H1 (cell line): Measurements from ENCODE around the gene CLTCL1. TPM values are rescaled to one million over a fixed set of nuclear protein-coding genes. Genes with fewer than 3 reads are reported as not detected.
"Not testable (repeated sequence)": the region's sequence is repeated elsewhere in the genome, so short reads cannot be mapped to it uniquely, and the experiment has no call there.

Experiments used
- CTCF ChIA-PET: fragments of 300-600 bp; sonication (Branson Sonifier 250); formaldehyde crosslinking; loops from one replicate; lab custom pipeline; 2021; ENCODE audit not compliant: partially characterized antibody; lab: Charles Lee
- POLR2A ChIA-PET: fragments of 300-600 bp; sonication (Branson Sonifier 250); formaldehyde crosslinking; loops from one replicate; lab custom pipeline; 2021; ENCODE audit warnings: inconsistent platforms; ENCODE audit not compliant: partially characterized antibody; lab: Charles Lee
- DNase-seq, 2 experiments: peaks; one replicate each; pipeline versions ENCODE4 v3.0.0 to v3.0.0-alpha.2; 2010 to 2022; ENCODE audit warnings: low spot score in 2 of 2, low read depth in 1 of 2, mixed read lengths in 1 of 2
- FAIRE-seq: peaks from 2 replicates; lab custom pipeline; 2011; peaks lifted over from hg19 to GRCh38; lab: Jason Lieb, UNC
- H2AFZ ChIP-seq: 2 replicates; pipeline ENCODE4 v1.8.1; 2012; ENCODE audit warnings: low read length, inconsistent platforms
- H2AK5ac ChIP-seq: 2 replicates; pipeline ENCODE4 v1.6.1; 2013; ENCODE audit warnings: low read depth, low read length
- H2BK120ac ChIP-seq: replicated peaks from 2 replicates; pipeline ENCODE3; 2013; ENCODE audit warnings: low read depth, low read length, inconsistent platforms
- H2BK12ac ChIP-seq: 2 replicates; pipeline ENCODE4 v1.6.1; 2013; ENCODE audit warnings: low read depth, low read length
- H2BK15ac ChIP-seq: 2 replicates; pipeline ENCODE4 v1.6.1; 2013; ENCODE audit warnings: low read length
- H2BK20ac ChIP-seq: 2 replicates; pipeline ENCODE4 v1.6.1; 2013; ENCODE audit warnings: low read length
- H2BK5ac ChIP-seq: 2 replicates; pipeline ENCODE4 v1.6.1; 2013; ENCODE audit warnings: low read depth, low read length
- H3K14ac ChIP-seq: 2 replicates; pipeline ENCODE4 v1.6.1; 2013; ENCODE audit warnings: inconsistent platforms; ENCODE audit not compliant: insufficient read length
- H3K18ac ChIP-seq: 2 replicates; pipeline ENCODE4 v1.6.1; 2013; ENCODE audit warnings: low read length; ENCODE audit errors: extremely low read depth
- H3K23ac ChIP-seq: 2 replicates; pipeline ENCODE4 v1.6.1; 2013; ENCODE audit warnings: inconsistent platforms; ENCODE audit not compliant: insufficient read length
- H3K23me2 ChIP-seq: 2 replicates; pipeline ENCODE4 v1.6.1; 2013; ENCODE audit warnings: low read depth, low read length
- H3K27ac ChIP-seq: 2 replicates; pipeline ENCODE4 v1.6.1; 2011; ENCODE audit warnings: low read depth, low read length, inconsistent platforms
- H3K27me3 ChIP-seq, 4 experiments: replicated peaks in 1 of 4; 1 replicate in 1 of 4; 2 replicates in 3 of 4; pipeline versions ENCODE4 v1.6.1 to v1.8.1; 2011 to 2013; ENCODE audit warnings: low read length in 3 of 4, mild to moderate bottlenecking in 3 of 4, inconsistent platforms in 2 of 4, mixed read lengths in 2 of 4, moderate library complexity in 1 of 4; ENCODE audit not compliant: control insufficient read depth in 3 of 4, insufficient read depth in 3 of 4; ENCODE audit errors: extremely low read depth in 1 of 4
- H3K36me3 ChIP-seq, 4 experiments: 2 replicates each; pipeline versions ENCODE4 v1.6.1 to v1.8.1; 2011 to 2013; ENCODE audit warnings: mild to moderate bottlenecking in 4 of 4, low read length in 3 of 4, moderate library complexity in 2 of 4, control low read depth in 1 of 4, inconsistent platforms in 1 of 4; ENCODE audit not compliant: insufficient read depth in 4 of 4, control insufficient read depth in 2 of 4
- H3K4ac ChIP-seq: replicated peaks from 2 replicates; pipeline ENCODE3; 2013; ENCODE audit warnings: low read length, low read depth, mixed read lengths, inconsistent platforms; ENCODE audit not compliant: insufficient read length
- H3K4me1 ChIP-seq, 4 experiments: replicated peaks in 1 of 4; 1 replicate in 1 of 4; 2 replicates in 3 of 4; pipeline versions ENCODE4 v1.6.1 to v1.8.1; 2011 to 2013; ENCODE audit warnings: low read length in 3 of 4, inconsistent platforms in 2 of 4, mixed read lengths in 1 of 4; ENCODE audit not compliant: insufficient read depth in 4 of 4, control insufficient read depth in 3 of 4
- H3K4me2 ChIP-seq, 2 experiments: 2 replicates each; pipeline versions ENCODE4 v1.6.1 to v1.8.1; 2011 to 2013; ENCODE audit warnings: low read depth in 2 of 2, low read length in 2 of 2, control low read depth in 1 of 2, inconsistent platforms in 1 of 2, mild to moderate bottlenecking in 1 of 2; ENCODE audit not compliant: insufficient read depth in 1 of 2
- H3K4me3 ChIP-seq, 4 experiments: fragments of 200-600, 300-600 bp in 1 of 4; sonication (generic), shearing (Covaris generic), sonication (Bioruptor Twin) in 1 of 4; 2 replicates each; pipeline versions ENCODE4 v1.5.1 to v1.8.1; 2011 to 2016; ENCODE audit warnings: low read length in 4 of 4, low read depth in 3 of 4, control low read depth in 2 of 4, inconsistent platforms in 2 of 4, mild to moderate bottlenecking in 2 of 4, mixed read lengths in 1 of 4, moderate library complexity in 1 of 4; ENCODE audit not compliant: insufficient read depth in 2 of 4; ENCODE audit errors: extremely low read depth in 1 of 4
- H3K56ac ChIP-seq: replicated peaks from 2 replicates; pipeline ENCODE3; 2013; ENCODE audit warnings: low read depth, mild to moderate bottlenecking, mixed read lengths, low read length, inconsistent platforms; ENCODE audit not compliant: insufficient read length
- H3K79me1 ChIP-seq: 2 replicates; pipeline ENCODE4 v1.6.1; 2013; ENCODE audit warnings: low read depth, low read length, control low read depth
- H3K79me2 ChIP-seq, 2 experiments: 2 replicates each; pipeline versions ENCODE4 v1.6.1 to v1.8.1; 2012 to 2013; ENCODE audit warnings: low read length in 2 of 2, mild to moderate bottlenecking in 2 of 2, inconsistent platforms in 1 of 2; ENCODE audit not compliant: insufficient read depth in 2 of 2, control insufficient read depth in 1 of 2
- H3K9ac ChIP-seq, 4 experiments: replicated peaks in 1 of 4; 1 replicate in 1 of 4; 2 replicates in 3 of 4; pipeline versions ENCODE4 v1.6.1 to v1.8.1; 2011 to 2013; ENCODE audit warnings: low read depth in 3 of 4, low read length in 3 of 4, control low read depth in 2 of 4, mild to moderate bottlenecking in 2 of 4, moderate library complexity in 2 of 4, inconsistent platforms in 1 of 4; ENCODE audit errors: extremely low read depth in 1 of 4
- H3K9me3 ChIP-seq, 2 experiments: 2 replicates each; pipeline versions ENCODE4 v1.6.1 to v1.8.1; 2012 to 2013; ENCODE audit warnings: mild to moderate bottlenecking in 2 of 2, moderate library complexity in 2 of 2, control low read depth in 1 of 2, inconsistent platforms in 1 of 2, low read depth in 1 of 2, low read length in 1 of 2, mixed read lengths in 1 of 2; ENCODE audit not compliant: insufficient read depth in 2 of 2
- H4K20me1 ChIP-seq, 2 experiments: replicated peaks in 1 of 2; 2 replicates each; pipeline versions ENCODE3 to v1.8.1; 2011 to 2013; ENCODE audit warnings: inconsistent platforms in 2 of 2, low read length in 2 of 2, mild to moderate bottlenecking in 1 of 2; ENCODE audit not compliant: insufficient read depth in 2 of 2, control insufficient read depth in 1 of 2
- H4K5ac ChIP-seq: 2 replicates; pipeline ENCODE4 v1.6.1; 2013; ENCODE audit warnings: low read length, low read depth, mixed read lengths, inconsistent platforms; ENCODE audit not compliant: insufficient read length
- H4K8ac ChIP-seq: 2 replicates; pipeline ENCODE4 v1.8.0; 2013; ENCODE audit warnings: mild to moderate bottlenecking, moderate library complexity, low read length, inconsistent platforms; ENCODE audit not compliant: insufficient read depth; ENCODE audit errors: extremely low read depth
- H4K91ac ChIP-seq: replicated peaks from 2 replicates; pipeline ENCODE3; 2013; ENCODE audit warnings: low read length, mixed read lengths, inconsistent platforms; ENCODE audit not compliant: insufficient read length
- WGBS, 2 experiments: shearing (Covaris generic) in 1 of 2; methylation state at CpG; one replicate each; pipeline versions ENCODE4 v1.1.6 to v1.1.7; 2013 to 2015; ENCODE audit warnings: low lambda C conversion rate in 2 of 2, mixed read lengths in 2 of 2, inconsistent platforms in 1 of 2, low coverage in 1 of 2, missing lambda C conversion rate in 1 of 2; ENCODE audit not compliant: insufficient replicate concordance in 2 of 2, insufficient coverage in 1 of 2, insufficient read length in 1 of 2; ENCODE audit errors: extremely low coverage in 1 of 2, missing lambda C conversion rate in 1 of 2; 5-methylcytosine and 5-hydroxymethylcytosine counted together
- polyA plus RNA-seq, 7 experiments: library from polyadenylated mRNA; depleted of rRNA in 3 of 7; stranded (reverse) in 5 of 7; unstranded in 2 of 7; fragments of >200 nt in 5 of 7; fragments of 200-250 nt in 2 of 7; gene quantifications; 1 replicate in 5 of 7; 2 replicates in 1 of 7; 4 replicates in 1 of 7; pipeline versions ENCODE4 v1.2.1 to v1.2.3, GENCODE V29; 2011 to 2013; ENCODE audit warnings: missing spikeins in 2 of 7, mixed read lengths in 2 of 7
- total RNA-seq: library from RNA; stranded (reverse); fragmentation: NEBNext Ultra II Directional; extraction: Animal tissue kit (Norgen Biotek cat#: 25700); gene quantifications from 2 replicates; pipeline ENCODE4 v1.2.1, GENCODE V29; 2021

The CLTCL1 gene
- total and polyA plus RNA-seq, 2 of the 8 experiments (the other 6 are each of a cell fraction or from before 2014, with no cell fraction given), result 12.4 to 17.0 TPM

DNA sequence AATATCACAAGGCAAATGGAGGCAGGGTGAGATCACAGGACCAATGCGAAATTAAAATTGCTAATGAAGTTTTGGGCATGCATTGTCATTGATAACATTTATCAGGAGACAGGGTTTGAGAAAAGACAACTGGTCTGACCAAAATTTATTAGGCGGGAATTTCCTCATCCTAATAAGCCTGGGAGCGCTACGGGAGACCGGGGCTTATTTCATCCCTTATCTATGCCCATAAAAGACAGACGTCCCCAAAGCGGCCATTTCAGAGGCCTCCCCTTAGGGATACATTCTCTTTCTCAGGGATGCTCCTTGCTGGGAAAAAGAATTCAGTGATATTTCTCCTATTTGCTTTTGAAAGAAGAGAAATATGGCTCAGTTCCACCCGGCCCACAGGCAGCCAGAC is 28.6 kb upstream of the CLTCL1 start:
- H3K56ac ChIP-seq, H2BK20ac ChIP-seq, H3K4me1 ChIP-seq, H2BK5ac ChIP-seq, H3K27me3 ChIP-seq, FAIRE-seq, H3K36me3 ChIP-seq, H2AFZ ChIP-seq, H2BK12ac ChIP-seq, H2BK120ac ChIP-seq, H2AK5ac ChIP-seq, H3K4me2 ChIP-seq, POLR2A ChIA-PET, H3K4me3 ChIP-seq, H4K8ac ChIP-seq, H3K27ac ChIP-seq, DNase-seq, H3K79me2 ChIP-seq, H3K14ac ChIP-seq, H4K91ac ChIP-seq, H3K23me2 ChIP-seq, CTCF ChIA-PET, H3K23ac ChIP-seq, H3K18ac ChIP-seq, H3K9ac ChIP-seq, H3K4ac ChIP-seq, H4K20me1 ChIP-seq, H3K79me1 ChIP-seq, H4K5ac ChIP-seq, H2BK15ac ChIP-seq: not testable (repeated sequence)
- 90% methylated on average over 8 of the region's 8 CpGs; no CpG with 5 or more reads in 1 of the 2 experiments for WGBS, 2 experiments
- H3K9me3 ChIP-seq, result peaks cover 26% of the 10 kb centered on the region in 2 experiments
